SK-N-SH treated with all-trans-retinoic acid at 6 μM for 48 hours (cell line): Measurements from ENCODE around the gene TWIST2.

ENCODE experiments used
- ATAC-seq: fragments of 200-7000 bp; cut with Tn5 transposase; 3 replicates; pipeline ENCODE4 v1.9.1; 2020; ENCODE audit warnings: mild to moderate bottlenecking, moderate library complexity
- BACH2 ChIP-seq: fragments of 250-450 bp; sonication (Bioruptor Pico); IDR thresholded peaks from 2 replicates; pipeline ENCODE4 v1.9.0; 2021; ENCODE audit warnings: mild to moderate bottlenecking, borderline replicate concordance
- CREB5 ChIP-seq: fragments of 250-450 bp; sonication (Bioruptor Pico); IDR thresholded peaks from 2 replicates; pipeline ENCODE4 v1.5.1; 2020; ENCODE audit warnings: low read depth, mild to moderate bottlenecking, moderate library complexity
- CSDC2 ChIP-seq: fragments of 250-450 bp; sonication (Bioruptor Pico); IDR thresholded peaks from 2 replicates; pipeline ENCODE4 v1.5.0; 2020; ENCODE audit warnings: mild to moderate bottlenecking, moderate library complexity
- CSRNP3 ChIP-seq: fragments of 250-450 bp; sonication (Bioruptor Pico); IDR thresholded peaks from 2 replicates; pipeline ENCODE4 v1.5.1; 2021; ENCODE audit warnings: mild to moderate bottlenecking, moderate library complexity
- ESRRG ChIP-seq: fragments of 250-450 bp; sonication (Bioruptor Pico); IDR thresholded peaks from 2 replicates; pipeline ENCODE4 v1.6.1; 2021; ENCODE audit warnings: mild to moderate bottlenecking
- GLIS3 ChIP-seq: fragments of 250-450 bp; sonication (Bioruptor Pico); IDR thresholded peaks from 2 replicates; pipeline ENCODE4 v1.5.0; 2020; ENCODE audit warnings: mild to moderate bottlenecking, moderate library complexity
- ISL1 ChIP-seq: fragments of 250-450 bp; sonication (Bioruptor Pico); IDR thresholded peaks from 2 replicates; pipeline ENCODE4 v2.1.2; 2022; ENCODE audit warnings: mild to moderate bottlenecking, moderate library complexity
- OSR1 ChIP-seq: fragments of 250-450 bp; sonication (Bioruptor Pico); IDR thresholded peaks from 2 replicates; pipeline ENCODE4 v1.8.0; 2022; ENCODE audit warnings: moderate library complexity, mild to moderate bottlenecking, inconsistent platforms
- PATZ1 ChIP-seq: fragments of 250-450 bp; sonication (Bioruptor Pico); IDR thresholded peaks from 2 replicates; pipeline ENCODE4 v1.8.0; 2020; ENCODE audit warnings: mild to moderate bottlenecking, moderate library complexity, borderline replicate concordance
- PPARA ChIP-seq: fragments of 250-450 bp; sonication (Bioruptor Pico); IDR thresholded peaks from 2 replicates; pipeline ENCODE4 v1.5.0; 2020; ENCODE audit warnings: mild to moderate bottlenecking, borderline replicate concordance
- SNAI2 ChIP-seq: fragments of 250-450 bp; sonication (Bioruptor Pico); IDR thresholded peaks from 2 replicates; pipeline ENCODE4 v1.5.0; 2020; ENCODE audit warnings: mild to moderate bottlenecking, moderate library complexity
- TCF4 ChIP-seq: fragments of 250-450 bp; sonication (Bioruptor Pico); IDR thresholded peaks from 2 replicates; pipeline ENCODE4 v1.8.0; 2021; ENCODE audit warnings: mild to moderate bottlenecking, moderate library complexity, borderline replicate concordance
- ZC3H10 ChIP-seq: fragments of 250-450 bp; sonication (Bioruptor Pico); IDR thresholded peaks from 2 replicates; pipeline ENCODE4 v1.5.1; 2021; ENCODE audit warnings: mild to moderate bottlenecking, moderate library complexity
- ZFP3 ChIP-seq: fragments of 250-450 bp; sonication (Bioruptor Pico); IDR thresholded peaks from 2 replicates; pipeline ENCODE4 v1.5.0; 2020; ENCODE audit warnings: mild to moderate bottlenecking, moderate library complexity
- ZFP30 ChIP-seq: fragments of 450-650 bp; formaldehyde crosslinking; IDR thresholded peaks from 2 replicates; pipeline ENCODE4 v1.5.0; 2022; ENCODE audit warnings: mild to moderate bottlenecking, moderate library complexity
- ZNF565 ChIP-seq: fragments of 450-650 bp; formaldehyde crosslinking; conservative IDR thresholded peaks from 2 replicates; pipeline ENCODE4 v1.5.0; 2020; ENCODE audit warnings: low read depth, mild to moderate bottlenecking, moderate library complexity
- ZNF70 ChIP-seq: fragments of 450-650 bp; formaldehyde crosslinking; IDR thresholded peaks from 2 replicates; pipeline ENCODE4 v1.5.0; 2020; ENCODE audit warnings: mild to moderate bottlenecking, moderate library complexity
- ZNF8 ChIP-seq: fragments of 450-650 bp; formaldehyde crosslinking; IDR thresholded peaks from 2 replicates; pipeline ENCODE4 v1.5.0; 2020; ENCODE audit warnings: mild to moderate bottlenecking, moderate library complexity
- TF ChIP-seq, protein P1 (sequence below): fragments of 250-450 bp; sonication (Bioruptor Pico); IDR thresholded peaks from 2 replicates; pipeline ENCODE4 v1.5.0; 2020; ENCODE audit warnings: mild to moderate bottlenecking, moderate library complexity
- TF ChIP-seq, protein P2 (sequence below): fragments of 250-450 bp; sonication (Bioruptor Pico); IDR thresholded peaks from 2 replicates; pipeline ENCODE4 v1.8.0; 2021; ENCODE audit warnings: low read depth, mild to moderate bottlenecking, moderate library complexity, borderline replicate concordance

TWIST2 gene

GRCh38 chr2:238803996-238804870, 43.7 kb upstream of the TWIST2 start:
- ATAC-seq, result no peak
- no peak for TF ChIP-seq ZFP3 (CRISPR knock-in tag)

- no peak for ATAC-seq
- TF ChIP-seq ZNF565 (CRISPR knock-in tag), result no peak
- no peak for TF ChIP-seq PPARA
- TF ChIP-seq ZNF70, result no peak
- no peak for TF ChIP-seq ZC3H10 (CRISPR knock-in tag)
- TF ChIP-seq BACH2 (CRISPR knock-in tag), result no peak
- TF ChIP-seq GLIS3 (CRISPR knock-in tag), result no peak
- TF ChIP-seq ZFP30 (CRISPR knock-in tag), result no peak
- TF ChIP-seq ISL1 (CRISPR knock-in tag), result no peak
- TF ChIP-seq, protein P1, sequence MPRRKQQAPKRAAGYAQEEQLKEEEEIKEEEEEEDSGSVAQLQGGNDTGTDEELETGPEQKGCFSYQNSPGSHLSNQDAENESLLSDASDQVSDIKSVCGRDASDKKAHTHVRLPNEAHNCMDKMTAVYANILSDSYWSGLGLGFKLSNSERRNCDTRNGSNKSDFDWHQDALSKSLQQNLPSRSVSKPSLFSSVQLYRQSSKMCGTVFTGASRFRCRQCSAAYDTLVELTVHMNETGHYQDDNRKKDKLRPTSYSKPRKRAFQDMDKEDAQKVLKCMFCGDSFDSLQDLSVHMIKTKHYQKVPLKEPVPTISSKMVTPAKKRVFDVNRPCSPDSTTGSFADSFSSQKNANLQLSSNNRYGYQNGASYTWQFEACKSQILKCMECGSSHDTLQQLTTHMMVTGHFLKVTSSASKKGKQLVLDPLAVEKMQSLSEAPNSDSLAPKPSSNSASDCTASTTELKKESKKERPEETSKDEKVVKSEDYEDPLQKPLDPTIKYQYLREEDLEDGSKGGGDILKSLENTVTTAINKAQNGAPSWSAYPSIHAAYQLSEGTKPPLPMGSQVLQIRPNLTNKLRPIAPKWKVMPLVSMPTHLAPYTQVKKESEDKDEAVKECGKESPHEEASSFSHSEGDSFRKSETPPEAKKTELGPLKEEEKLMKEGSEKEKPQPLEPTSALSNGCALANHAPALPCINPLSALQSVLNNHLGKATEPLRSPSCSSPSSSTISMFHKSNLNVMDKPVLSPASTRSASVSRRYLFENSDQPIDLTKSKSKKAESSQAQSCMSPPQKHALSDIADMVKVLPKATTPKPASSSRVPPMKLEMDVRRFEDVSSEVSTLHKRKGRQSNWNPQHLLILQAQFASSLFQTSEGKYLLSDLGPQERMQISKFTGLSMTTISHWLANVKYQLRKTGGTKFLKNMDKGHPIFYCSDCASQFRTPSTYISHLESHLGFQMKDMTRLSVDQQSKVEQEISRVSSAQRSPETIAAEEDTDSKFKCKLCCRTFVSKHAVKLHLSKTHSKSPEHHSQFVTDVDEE (CRISPR knock-in tag), result no peak
- TF ChIP-seq ESRRG (CRISPR knock-in tag), result no peak
- TF ChIP-seq, all 23 proteins: peak for 0
These were observed 39.1 kb upstream of the TWIST2 start for GRCh38 chr2:238808761-238809160.

DNA sequence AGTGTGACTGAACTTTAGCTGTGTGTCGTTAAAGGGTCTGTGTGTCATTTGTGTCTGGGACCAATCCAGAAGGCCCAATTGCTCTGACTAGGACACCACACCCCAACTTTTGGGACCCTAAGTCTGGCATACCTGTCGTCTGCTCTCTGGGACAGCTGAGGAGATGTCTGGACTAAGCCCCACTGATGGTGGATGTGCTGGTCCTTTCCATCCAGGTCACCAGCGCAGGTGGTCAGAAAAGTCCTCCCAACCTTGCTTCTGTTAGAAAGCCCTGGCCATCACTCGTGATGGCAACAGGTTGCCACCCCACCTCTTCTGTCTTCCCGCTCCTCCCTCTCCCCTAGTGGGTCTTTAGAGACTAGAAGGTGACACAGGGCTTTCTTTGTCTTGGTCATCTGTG, 37.6 kb upstream of the TWIST2 start:
- ATAC-seq, result no peak
- TF ChIP-seq ZNF565 (CRISPR knock-in tag), result no peak
- TF ChIP-seq OSR1 (CRISPR knock-in tag), result no peak
- TF ChIP-seq CSDC2 (CRISPR knock-in tag), result no peak
- no peak for TF ChIP-seq GLIS3 (CRISPR knock-in tag)
- TF ChIP-seq CREB5 (CRISPR knock-in tag), result no peak

DNA sequence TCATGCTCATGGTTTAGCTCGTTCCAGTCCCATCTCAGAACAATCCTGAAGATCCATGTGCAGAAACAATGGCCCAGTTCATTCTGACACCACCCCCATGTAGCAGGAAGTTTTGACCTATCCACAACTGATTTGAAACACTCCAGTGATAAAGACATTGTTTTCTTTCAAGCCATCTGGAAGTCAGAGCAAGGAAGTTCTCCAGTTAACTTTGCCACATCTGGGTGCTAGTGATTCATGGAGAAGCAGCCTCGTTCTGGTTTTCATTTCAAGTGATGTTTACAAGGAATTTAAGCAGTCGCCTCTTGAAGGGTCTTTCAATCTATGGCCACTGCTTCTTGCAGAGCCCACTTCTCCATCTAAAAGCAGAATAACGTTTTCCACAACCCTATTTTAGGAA, 36.6 kb upstream of the TWIST2 start:
- ATAC-seq, result no peak
- no peak for TF ChIP-seq CSRNP3 (CRISPR knock-in tag)
- no peak for TF ChIP-seq ZFP3 (CRISPR knock-in tag)
- TF ChIP-seq GLIS3 (CRISPR knock-in tag), result no peak
- TF ChIP-seq, protein P1 (CRISPR knock-in tag), result no peak
- TF ChIP-seq ESRRG (CRISPR knock-in tag), result no peak
- no peak for TF ChIP-seq ZNF8
- no peak for TF ChIP-seq PPARA
- TF ChIP-seq ZNF70, result no peak
- no peak for TF ChIP-seq TCF4 (CRISPR knock-in tag)
- no peak for TF ChIP-seq ZFP30 (CRISPR knock-in tag)
- no peak for TF ChIP-seq PATZ1
- TF ChIP-seq CSDC2 (CRISPR knock-in tag), result no peak
- TF ChIP-seq, protein P2, sequence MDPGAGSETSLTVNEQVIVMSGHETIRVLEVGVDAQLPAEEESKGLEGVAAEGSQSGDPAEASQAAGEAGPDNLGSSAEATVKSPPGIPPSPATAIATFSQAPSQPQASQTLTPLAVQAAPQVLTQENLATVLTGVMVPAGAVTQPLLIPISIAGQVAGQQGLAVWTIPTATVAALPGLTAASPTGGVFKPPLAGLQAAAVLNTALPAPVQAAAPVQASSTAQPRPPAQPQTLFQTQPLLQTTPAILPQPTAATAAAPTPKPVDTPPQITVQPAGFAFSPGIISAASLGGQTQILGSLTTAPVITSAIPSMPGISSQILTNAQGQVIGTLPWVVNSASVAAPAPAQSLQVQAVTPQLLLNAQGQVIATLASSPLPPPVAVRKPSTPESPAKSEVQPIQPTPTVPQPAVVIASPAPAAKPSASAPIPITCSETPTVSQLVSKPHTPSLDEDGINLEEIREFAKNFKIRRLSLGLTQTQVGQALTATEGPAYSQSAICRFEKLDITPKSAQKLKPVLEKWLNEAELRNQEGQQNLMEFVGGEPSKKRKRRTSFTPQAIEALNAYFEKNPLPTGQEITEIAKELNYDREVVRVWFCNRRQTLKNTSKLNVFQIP (CRISPR knock-in tag), result no peak
- no peak for TF ChIP-seq CREB5 (CRISPR knock-in tag)
- no peak for TF ChIP-seq SNAI2 (CRISPR knock-in tag)
- no peak for TF ChIP-seq BACH2 (CRISPR knock-in tag)
- no peak for TF ChIP-seq ZC3H10 (CRISPR knock-in tag)
